DMS 273 treated with DMSO at 0.1 percent for 48 hours (cell line): ENCODE measurements around the gene DHX35.
"Not testable (repeated sequence)": the region's sequence is repeated elsewhere in the genome, so short reads cannot be mapped to it uniquely, and the experiment has no call there.

Experiments
- DNase-seq: peaks from one replicate; lab custom pipeline; 2025; lab: John Stamatoyannopoulos, UW

Gene DHX35

DNA sequence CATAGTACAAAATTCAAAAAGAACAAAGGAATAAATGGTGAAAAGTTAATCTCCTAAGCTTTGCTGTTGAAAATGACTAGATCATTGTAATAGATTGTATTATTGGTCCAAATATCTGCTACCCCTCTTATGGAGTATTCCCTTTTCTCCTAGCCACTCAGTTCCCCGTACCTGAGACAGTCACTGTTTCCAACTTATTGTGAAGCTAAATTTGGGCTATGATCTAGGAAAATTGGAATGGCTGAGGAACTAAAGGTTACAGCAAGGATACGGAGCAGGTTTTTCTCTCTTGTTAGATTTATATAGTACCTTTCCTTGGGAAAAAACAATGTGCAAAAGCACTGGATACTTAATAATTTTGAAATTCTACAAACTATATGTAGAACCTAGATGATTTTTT, 17.3 kb downstream of the DHX35 start:
- no peak for DNase-seq

DNA sequence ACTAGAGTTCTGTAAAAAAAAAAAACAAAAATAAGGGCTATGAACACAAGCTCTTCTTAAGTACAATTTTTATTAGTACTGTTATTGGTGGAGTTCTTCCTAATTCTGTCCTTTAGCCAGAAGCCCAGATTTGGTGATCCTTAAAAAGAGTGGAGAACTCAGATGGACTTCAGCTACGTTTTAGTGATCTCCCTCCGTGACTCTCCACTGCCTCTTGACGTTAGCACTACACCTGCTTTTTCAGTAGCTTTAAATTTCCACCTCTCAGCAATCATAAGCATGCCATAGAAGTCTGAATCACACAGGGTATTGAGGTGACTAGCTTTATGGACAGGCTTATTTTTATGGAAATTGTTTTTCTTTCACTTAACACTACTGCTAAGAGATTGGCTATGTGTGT, 17.7 kb downstream of the DHX35 start:
- DNase-seq: no peak

DNA sequence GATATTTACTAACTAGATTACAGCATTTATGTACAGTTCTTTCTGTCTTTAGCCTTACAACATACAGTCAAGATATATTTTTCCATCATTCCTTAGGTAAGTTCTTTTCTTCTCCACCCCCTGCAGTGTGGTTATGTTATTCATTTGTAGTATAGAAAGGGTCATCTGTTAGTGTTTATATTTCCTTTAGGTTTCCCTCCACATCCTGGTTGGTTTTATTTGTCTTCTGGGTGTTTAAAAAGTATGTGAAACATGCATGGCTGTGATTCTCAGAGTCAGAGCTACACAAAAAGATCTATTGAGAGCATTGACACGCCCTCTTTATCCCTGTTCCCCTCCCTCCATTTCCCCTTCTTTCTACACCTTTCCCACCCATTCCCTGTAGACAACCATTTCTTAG, 20.1 kb downstream of the DHX35 start:
- no peak for DNase-seq

DNA sequence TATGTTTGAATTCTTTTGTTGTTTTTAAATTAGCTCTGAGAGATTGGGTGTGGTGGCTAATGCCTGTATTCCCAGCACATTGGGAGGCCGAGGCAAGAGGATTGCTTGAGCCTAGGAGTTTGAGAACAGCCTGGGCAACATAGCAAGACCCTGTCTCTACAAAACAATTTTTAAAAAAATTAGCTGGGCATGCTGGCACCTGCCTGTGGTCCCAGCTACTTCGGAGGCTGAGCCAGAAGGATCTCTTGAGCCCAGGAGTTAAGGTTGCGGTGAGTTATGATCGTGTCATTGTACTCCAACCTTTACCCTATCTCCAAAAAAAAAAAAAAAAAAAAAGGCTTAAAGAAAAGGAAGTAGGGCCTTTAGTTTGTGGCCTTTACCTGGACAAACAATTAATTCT, 22.9 kb downstream of the DHX35 start:
- no peak for DNase-seq

DNA sequence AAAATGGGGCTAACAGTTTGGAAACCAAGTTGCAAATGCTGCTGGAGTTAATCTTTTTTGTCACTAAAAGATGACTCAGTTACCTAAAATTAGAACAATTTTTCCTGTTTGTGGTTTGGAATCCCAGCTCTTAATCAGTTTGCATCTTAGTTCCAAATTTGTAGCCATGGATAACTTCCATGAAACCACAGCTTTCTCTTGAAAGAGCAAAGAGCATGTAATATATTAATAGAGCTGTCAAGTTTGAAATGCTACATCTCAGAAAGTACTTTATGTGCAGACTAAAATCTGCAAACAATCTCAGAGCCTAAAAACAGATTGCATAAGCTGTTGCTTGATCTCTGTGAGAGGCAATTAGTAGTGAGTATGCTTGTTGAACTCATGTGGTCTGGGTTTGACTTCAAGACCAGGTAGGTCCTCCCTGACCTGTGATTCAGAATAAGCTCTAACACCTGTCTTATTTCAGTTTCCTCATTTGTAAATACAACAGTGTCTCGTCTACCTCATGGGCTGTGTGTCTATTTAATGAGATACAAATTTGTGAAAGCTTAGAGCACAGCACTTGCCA, 23.5 kb downstream of the DHX35 start:
- DNase-seq: no peak

DNA sequence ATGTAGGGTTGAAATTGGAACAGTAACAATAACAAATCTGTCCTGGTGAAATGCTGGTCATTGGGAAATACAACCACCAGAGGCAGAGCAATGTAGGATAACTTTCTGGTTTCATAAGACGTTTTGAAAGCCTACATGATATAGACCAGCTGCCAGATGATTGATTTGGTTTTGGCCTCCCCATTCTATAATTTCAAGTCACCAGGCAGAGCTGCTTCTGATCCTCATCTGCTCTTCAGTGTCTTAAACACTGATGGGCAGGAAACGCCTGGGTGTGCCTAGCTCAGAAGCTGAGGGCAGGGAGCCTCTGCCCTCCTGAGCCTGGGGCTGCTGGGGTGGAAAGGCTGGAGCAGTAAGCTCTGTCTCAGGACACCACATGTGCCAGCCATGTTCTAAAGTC, 24.5 kb downstream of the DHX35 start:
- DNase-seq: no peak

DNA sequence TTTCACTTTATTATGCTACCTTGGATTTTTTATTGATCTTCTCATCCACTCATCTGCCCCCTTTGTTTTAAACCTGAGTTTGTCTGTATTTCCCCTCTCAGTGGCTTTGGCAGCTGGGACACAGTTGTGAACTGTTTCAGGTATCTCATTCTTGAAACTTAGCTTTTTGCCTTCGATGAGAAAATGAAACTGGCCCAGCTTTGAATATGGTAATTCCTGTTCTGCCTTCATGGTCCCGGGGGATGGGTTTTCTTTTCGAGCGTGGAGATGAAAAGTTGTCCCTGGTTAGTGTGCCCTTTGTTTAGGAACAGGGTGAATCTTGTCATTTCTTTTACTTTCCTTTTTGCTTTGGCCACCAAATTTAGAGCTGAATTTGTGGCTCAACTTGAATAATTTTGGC, 25.6 kb downstream of the DHX35 start:
- DNase-seq: no peak

DNA sequence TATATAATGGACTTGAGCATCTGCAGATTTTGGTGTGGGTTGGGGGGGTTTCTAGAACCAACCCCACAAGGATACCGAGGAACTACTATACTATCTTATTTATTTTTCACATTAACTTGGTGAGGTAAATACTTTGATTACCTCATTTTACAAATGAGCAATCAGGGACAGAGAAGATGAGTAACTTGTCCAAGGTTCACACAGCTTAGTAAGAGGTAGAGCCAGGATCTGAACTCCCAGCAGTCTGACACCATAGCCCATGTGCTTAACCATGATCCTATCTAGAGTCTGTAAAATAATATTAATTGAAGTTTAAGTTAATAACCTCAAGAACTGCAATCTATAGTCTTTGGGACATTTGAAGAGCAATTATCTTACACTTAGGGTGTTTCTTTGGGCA, 28.6 kb downstream of the DHX35 start:
- DNase-seq: no peak

DNA sequence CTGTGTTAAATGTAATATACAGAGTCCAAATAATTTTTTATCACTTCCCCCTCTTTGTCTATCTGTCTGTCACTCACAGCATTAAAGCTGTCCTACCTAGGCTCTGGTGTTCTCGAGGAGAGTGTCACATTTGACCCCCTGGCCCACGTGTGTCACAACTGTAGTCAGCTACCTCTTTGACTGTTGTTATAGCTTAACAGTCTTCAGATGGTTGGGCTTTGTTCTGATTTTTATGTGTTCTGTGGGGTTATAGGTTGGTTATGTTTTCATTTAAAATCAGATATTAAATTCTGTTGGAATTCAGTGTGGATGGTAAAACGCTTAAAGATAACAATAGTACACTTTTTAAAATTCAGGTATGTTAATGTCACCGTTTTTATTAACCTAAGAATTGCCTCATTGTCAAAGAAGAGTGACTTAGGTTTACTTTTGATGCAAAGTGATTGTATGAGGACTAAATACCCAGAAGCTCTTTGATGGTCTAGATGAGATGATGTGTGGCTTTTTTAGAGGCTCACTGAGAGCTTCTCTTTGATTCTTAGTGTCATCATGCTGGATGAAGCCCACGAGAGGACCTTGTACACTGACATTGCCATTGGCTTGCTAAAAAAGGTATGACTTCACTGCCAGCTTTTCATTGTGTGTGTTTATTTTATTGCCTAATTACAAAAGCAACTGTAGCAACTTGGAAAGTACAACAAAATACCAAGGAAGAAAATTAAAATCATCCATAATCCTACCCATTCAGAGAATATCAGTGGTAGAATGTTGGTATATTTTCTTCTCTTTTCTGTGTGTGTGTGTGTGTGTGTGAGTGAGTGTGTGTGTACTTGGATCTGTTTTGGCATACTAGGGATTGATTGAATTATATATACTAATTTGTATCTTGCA, 29.9 kb downstream of the DHX35 start:
- no peak for DNase-seq

DNA sequence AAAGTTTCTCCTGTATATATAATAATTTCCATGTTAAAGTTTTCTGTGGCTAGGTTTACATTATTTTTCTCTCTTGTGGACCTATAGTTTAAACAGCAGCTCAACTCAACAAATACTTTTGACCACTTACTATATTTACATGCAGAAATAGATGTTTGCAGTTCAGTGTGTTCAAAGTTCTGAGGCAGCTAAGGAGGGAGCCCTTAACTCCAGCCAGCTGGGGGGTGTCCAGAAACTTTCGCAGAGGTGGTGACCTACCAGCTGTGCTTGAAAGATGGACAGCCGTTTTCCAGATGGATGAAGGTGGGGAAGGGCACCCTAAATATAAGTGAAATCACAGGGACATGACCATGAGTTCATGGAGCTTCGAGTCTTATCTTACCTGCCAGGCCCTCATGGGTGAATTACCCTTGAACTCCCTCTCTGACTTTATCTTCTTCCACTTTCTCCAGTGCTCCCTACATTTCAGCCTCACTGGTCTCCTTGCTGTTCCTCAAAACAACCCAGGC, 33.4 kb downstream of the DHX35 start:
- no peak for DNase-seq

DNA sequence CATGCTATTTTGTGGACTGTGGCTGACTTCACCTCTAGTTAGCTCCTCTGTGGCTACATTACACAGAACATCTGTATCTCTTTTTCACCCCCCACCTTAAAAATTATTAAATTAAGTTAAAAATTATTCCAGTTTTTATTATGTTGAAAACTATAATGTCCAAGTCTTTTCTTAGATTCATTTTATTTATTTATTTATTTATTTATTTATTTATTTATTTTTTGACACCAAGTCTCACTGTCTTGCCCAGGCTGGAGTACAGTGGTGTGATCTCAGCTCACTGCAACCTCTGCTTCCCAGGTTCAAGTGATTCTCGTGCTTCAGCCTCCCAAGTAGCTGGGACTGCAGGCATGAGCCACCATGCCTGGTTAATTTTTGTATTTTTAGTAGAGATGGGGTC, 34.7 kb downstream of the DHX35 start:
- not testable (repeated sequence) for DNase-seq

DNA sequence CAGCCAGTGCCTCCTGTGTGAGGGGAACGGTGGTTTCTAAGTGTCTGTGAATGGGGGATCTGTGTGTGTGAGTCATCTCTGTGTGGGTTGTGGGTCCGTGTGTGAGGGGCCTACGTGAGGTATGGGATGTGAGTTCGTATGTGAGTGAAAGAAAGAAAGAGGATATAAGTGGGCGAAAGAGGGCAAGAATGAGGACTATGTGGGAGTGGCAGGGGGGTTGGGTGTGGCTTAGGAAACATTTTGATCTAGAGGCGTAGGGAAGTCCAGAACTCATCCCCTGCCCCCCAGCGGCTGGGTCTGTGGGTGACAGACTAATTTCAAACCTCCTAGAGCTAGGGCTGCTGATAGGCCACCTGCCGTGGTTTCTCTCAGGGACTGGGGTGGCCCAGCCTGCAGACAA, 35.5 kb downstream of the DHX35 start:
- no peak for DNase-seq

DNA sequence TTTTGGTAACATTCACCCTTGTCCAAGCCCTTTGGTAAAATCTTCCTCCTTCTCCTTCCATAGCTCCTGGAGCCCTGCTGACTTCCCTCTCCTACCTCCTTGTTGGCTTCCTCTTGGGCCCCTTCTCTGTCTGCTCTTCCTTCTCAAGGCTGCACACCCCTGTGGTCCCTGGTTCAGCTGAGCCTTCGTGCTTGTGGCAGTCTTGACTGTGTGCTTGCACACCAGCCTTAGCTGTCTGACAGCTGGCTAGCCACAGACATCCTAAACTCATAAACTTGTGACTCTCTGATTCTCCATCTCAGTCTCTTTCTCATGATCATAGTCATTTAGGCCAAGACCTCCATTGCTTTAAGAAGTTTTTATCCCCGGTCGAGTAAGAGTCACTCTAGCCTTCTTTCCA, 37.1 kb downstream of the DHX35 start:
- DNase-seq: no peak

DNA sequence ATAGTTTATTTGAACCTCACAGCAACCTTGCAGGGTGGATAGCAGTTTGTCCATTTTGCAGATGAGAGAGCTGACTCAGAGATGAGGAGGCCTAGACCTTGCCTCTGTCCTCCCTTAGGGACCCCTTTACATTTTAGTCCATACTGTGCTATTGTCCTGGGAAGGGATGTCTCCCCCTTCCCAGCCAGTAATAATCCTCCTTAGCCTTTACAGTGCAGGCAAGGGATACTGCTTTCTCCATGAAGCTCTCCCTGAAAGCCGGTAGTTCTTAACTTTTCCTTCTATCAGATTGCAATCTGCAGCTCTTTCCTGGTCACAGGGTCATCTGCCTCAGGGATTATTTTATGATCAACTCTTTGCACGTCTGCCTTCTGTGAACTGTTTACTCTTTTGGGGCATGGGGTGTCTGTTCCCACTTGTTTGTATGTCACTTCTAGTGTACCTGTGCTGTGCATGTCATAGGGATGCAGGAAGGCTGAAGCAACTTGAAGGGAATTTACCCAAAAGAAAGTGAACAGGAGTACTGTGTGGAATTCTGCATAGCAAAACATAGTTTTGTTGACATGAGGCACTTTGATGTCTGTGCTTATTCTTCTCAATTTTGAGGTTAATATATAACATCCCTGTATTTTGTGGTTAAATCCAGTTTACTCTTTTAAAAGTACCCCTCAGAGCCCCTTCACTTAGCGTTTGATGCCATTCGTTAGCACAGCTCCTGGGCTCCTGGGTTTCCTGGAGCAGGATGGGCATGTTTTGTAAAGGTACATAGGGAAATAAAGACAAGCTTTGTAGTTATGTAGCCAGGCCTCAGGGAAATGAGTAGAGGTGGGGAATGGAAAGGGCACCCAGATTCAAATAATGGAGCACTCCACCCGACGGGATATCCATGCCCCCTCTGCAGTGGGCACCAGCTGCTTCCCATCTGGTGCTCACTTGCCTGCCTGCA, 38.1 kb downstream of the DHX35 start:
- DNase-seq: no peak

DNA sequence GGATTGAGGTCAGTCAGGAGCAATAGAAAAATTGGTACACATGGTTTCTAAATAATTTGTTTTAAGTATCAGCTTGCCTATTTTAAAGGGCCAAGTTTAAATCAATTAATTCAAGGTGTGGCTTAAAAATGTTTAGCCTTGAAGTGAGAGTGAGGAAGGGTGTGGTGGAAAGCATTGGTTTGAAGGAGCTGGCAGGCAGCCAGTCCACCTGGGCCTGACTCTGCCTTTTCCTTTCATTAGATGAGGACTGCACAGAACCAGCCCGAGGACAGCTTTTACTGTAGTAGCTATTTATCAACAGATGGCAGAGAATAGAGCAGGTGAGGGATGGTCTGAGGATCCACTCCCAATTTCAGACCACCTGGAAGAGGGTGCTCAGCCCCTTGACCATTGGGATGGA, 42.4 kb downstream of the DHX35 start:
- DNase-seq: no peak

DNA sequence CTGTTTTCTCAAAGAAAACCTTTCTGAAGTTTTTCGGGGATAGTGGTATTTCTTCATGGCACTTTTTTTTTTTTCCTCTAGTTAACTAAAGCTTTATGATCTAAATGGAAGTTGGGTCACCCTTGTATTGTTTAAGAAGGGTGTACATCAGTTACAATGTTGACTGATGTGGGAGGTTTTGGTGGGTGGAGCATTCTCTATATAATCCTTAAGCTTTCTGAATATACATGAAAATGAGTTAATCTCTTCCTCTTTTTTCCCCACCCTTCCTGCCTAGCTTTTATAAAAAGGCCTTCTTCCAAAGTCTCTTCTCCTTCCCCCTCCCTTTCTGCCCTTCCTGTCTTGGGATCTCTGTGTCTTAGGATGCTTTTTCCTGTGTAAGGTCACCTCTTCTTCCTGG, 47.2 kb downstream of the DHX35 start:
- DNase-seq: no peak

DNA sequence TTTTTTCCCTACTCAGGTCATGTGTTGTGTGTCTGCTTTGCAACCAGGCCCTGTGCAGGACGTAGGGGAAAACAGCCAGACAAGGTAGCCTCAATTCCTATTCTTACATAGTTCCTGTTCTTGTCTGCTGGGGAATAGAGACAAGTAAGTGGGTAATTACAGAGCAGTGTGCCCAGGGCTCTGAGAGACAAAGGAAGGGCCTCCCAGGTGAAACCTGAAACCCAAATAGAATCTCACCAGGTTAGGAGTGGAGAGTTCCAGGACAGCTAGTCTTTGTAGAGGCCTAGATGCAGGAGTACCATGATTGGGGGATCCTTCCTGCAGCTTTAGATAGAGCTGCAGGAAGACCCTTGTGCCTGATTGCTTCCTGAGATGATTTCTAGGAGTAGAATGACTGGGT, 48.4 kb downstream of the DHX35 start:
- DNase-seq: no peak

DNA sequence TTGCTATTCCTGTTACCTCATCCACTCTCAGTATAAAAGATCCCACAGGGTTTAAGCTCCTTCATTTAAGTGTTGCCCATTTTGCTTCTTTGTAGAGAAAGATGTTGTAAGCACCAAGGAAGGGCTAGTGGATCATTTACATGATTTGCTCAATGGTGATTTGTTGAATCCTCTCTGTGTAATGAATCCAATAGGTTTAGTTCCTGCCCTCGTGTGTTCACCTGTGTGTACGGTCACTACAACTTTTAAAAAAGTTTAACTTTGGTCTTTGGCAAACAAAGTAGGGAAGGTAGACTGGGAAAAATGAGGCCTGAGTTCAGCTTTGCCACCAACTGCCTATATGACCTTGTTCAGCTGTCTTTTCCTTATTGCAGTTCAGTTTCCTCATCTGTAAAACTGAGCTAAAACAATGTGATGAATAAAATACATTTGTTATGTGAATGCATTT, 51.5 kb downstream of the DHX35 start:
- DNase-seq: no peak

DNA sequence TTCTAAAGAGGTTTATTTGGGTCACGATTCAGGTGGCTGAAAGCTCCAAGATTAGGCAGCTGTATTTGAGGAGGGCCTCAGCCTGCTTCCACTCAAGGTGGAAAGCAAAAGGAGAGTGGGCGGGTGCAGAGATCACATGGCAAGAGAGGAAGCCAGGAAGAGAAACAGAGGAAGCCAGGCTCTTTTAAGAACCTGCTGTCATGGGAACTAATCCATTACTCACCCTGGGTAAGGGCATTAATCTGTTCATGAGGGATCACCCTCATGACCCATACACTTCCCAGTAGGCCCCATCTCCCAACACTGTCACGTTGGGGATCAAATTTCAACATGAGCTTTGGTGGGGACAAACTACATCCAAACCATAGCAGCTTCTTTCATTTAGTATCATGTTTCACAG, 53.9 kb downstream of the DHX35 start:
- DNase-seq: no peak

DNA sequence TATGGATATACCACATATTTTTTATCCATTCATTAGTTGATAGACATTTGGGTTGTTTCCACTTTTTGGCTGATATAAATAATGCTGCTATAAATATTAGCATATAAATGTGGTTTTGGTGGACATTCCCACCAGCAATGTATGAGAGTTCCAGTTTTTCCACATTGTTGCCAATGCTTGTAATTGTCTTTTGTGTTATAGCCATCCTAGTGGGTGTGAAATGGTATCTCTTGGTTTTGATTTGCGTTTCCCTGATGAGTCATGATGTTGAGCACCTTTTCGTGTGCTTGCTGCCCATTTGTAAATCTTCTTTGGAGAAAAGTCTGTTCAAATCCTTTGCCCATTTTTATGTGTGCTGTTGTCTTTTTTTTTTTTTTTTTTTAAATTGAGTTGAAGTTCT, 54.4 kb downstream of the DHX35 start:
- DNase-seq: no peak

DNA sequence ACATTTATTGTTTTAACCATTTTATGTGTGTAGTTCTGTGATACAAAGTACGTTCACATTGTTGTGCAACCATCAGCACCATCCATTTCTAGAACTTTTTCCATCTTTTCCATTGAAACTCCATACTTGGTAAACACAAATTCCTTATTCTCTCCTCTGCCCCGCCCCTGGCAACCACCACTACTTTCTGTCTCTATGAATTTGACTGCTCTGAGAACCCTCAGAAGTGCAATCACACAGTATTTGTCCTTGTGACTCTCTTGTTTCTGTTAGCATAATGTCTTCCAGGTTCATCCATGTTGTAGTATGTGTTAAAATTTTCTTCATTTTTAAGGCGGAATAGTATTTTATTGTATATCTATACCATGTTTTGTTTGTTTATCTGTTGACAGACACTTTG, 56.9 kb downstream of the DHX35 start:
- no peak for DNase-seq

DNA sequence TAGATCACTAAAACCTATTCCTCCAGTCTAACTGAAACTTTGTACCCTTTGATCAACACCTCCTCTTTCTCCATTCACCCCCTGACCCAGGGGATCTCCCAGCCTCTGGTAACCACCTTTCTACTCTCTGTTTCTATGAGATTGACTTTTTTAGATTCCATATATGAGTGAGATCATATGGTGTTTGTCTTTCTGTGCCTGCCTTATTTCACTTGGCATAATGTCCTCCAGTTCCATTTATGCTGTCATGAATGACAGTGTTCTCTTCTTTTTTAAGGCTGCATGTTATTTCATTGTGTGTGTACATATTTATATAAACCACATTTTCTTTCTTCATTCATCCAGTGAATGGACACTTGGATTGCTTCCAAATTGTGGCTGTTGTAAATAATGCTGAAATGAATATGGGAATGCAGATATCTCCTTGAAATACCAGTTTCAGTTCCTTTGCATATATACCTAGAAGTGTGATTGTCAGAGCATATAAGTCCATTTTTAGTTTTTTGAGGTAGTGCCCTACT, 57.7 kb downstream of the DHX35 start:
- no peak for DNase-seq
